ENCODE data around the gene TNK2. TPM values are rescaled to one million over a fixed set of nuclear protein-coding genes. Genes with fewer than 3 reads are reported as not detected.

Gene TNK2
- total RNA-seq, 1 experiment from 2014 or later, result 55.1 TPM

DNA sequence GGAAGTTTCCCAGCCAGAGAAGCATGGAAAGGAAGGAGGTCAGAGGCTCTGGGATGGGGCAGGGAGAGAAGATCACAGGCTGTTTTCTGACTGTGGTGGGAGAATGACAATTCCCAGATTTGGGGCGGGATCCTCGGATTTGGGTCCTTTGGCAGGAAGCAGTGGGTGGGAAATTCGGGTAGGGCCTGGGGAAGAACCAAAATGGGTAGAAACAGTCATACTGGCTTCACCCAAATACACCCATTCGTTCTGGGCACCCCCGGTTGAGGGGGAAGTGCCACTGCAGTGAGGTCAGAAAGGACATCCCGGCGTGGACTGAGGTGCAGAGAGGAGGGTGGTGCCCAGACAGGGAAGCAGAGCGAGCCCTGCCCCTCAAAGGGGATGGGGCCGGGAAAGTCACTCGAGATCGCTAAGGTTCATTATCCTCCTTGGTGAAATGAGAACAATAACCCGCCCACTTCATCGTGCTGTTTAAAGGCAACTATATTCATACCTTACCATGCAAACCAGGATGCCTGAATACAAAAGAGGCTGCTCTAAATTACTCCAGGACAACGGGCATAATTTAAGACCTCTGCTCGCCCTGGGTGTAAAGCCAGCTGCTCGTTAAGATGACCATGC is 28.8 kb downstream of the TNK2 start:
- no peak for DNase-seq (ENCODE audit: low read depth, low spot score)
- ChIA-PET POLR2A (no interaction called here), CTCF (no interaction called here), RAD21 (ENCODE audit: low non-redundant PET in 1 of 2, low total read pairs in 2 of 2, uncharacterized antibody in 2 of 2, unreplicated experiment in 2 of 2) (no interaction called here)
- Histone ChIP-seq H3K27me3 (ENCODE audit: insufficient read depth, low read length) (no peaks in the 10 kb centered on the region), H3K9me2 (ENCODE audit: insufficient read depth) (no peaks in the 10 kb centered on the region), H3K4me2 (ENCODE audit: low read length) (no peak overlapping the region), H3K27ac (ENCODE audit: low read depth, low read length) (no peak overlapping the region), H3K4me1 (ENCODE audit: control insufficient read depth in 1 of 2, insufficient read depth in 2 of 2, low read length in 2 of 2) (peaks cover 19 to 34% of the 10 kb centered on the region in 2 experiments), H3K79me2 (ENCODE audit: insufficient read depth, low read length) (no peaks in the 10 kb centered on the region), H4K20me1 (ENCODE audit: insufficient read depth) (no peaks in the 10 kb centered on the region), H3K36me3 (ENCODE audit: control insufficient read depth in 1 of 2, insufficient read depth in 2 of 2, low read length in 2 of 2) (peaks cover 0 to 5% of the 10 kb centered on the region in 2 experiments; a peak in 2 of 4 replicates), H3K4me3 (replicated peaks in 1 of 2; ENCODE audit: low read depth in 1 of 2, low read length in 2 of 2) (no peak overlapping the region), H2AFZ (ENCODE audit: low read depth, low read length, poor library complexity, severe bottlenecking) (no peak overlapping the region), H3K9ac (ENCODE audit: low read length) (no peak overlapping the region), H3K9me3 (ENCODE audit: control insufficient read depth in 1 of 2, insufficient read depth in 1 of 2, low read depth in 1 of 2, low read length in 2 of 2) (no peaks in the 10 kb centered on the region)
- ATAC-seq, result no peak
- TF ChIP-seq CBX3 (IDR thresholded peaks at IDR 0.05; ENCODE audit: low read depth) (no peak), POLR2AphosphoS5 (IDR thresholded peaks at IDR 0.05; ENCODE audit: low read depth, low read length) (no peak), ZNF274 (IDR thresholded peaks at IDR 0.05; ENCODE audit: low read depth, low read length) (no peak), ELF1 (IDR thresholded peaks at IDR 0.05; ENCODE audit: borderline replicate concordance, low read depth) (no peak), EZH2phosphoT487 (IDR thresholded peaks at IDR 0.05; ENCODE audit: borderline replicate concordance) (no peak), JUND (IDR thresholded peaks at IDR 0.05) (no peak), TCF7L2 (IDR thresholded peaks at IDR 0.05; ENCODE audit: borderline replicate concordance, extremely low read depth, insufficient read depth, insufficient read length) (no peak), YY1 (IDR thresholded peaks at IDR 0.05; ENCODE audit: extremely low read depth, insufficient replicate concordance, low read depth, low read length) (no peak), SIN3A (IDR thresholded peaks at IDR 0.05; ENCODE audit: low read depth) (no peak), RAD21 (IDR thresholded peaks at IDR 0.05; ENCODE audit: low read depth) (no peak)
- TF ChIP-seq, protein P1, sequence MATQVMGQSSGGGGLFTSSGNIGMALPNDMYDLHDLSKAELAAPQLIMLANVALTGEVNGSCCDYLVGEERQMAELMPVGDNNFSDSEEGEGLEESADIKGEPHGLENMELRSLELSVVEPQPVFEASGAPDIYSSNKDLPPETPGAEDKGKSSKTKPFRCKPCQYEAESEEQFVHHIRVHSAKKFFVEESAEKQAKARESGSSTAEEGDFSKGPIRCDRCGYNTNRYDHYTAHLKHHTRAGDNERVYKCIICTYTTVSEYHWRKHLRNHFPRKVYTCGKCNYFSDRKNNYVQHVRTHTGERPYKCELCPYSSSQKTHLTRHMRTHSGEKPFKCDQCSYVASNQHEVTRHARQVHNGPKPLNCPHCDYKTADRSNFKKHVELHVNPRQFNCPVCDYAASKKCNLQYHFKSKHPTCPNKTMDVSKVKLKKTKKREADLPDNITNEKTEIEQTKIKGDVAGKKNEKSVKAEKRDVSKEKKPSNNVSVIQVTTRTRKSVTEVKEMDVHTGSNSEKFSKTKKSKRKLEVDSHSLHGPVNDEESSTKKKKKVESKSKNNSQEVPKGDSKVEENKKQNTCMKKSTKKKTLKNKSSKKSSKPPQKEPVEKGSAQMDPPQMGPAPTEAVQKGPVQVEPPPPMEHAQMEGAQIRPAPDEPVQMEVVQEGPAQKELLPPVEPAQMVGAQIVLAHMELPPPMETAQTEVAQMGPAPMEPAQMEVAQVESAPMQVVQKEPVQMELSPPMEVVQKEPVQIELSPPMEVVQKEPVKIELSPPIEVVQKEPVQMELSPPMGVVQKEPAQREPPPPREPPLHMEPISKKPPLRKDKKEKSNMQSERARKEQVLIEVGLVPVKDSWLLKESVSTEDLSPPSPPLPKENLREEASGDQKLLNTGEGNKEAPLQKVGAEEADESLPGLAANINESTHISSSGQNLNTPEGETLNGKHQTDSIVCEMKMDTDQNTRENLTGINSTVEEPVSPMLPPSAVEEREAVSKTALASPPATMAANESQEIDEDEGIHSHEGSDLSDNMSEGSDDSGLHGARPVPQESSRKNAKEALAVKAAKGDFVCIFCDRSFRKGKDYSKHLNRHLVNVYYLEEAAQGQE (IDR thresholded peaks at IDR 0.05; ENCODE audit: low read depth), result no peak
- TF ChIP-seq, protein P2, sequence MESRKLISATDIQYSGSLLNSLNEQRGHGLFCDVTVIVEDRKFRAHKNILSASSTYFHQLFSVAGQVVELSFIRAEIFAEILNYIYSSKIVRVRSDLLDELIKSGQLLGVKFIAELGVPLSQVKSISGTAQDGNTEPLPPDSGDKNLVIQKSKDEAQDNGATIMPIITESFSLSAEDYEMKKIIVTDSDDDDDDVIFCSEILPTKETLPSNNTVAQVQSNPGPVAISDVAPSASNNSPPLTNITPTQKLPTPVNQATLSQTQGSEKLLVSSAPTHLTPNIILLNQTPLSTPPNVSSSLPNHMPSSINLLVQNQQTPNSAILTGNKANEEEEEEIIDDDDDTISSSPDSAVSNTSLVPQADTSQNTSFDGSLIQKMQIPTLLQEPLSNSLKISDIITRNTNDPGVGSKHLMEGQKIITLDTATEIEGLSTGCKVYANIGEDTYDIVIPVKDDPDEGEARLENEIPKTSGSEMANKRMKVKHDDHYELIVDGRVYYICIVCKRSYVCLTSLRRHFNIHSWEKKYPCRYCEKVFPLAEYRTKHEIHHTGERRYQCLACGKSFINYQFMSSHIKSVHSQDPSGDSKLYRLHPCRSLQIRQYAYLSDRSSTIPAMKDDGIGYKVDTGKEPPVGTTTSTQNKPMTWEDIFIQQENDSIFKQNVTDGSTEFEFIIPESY (IDR thresholded peaks at IDR 0.05; ENCODE audit: extremely low read depth, insufficient replicate concordance, low read length), result no peak
- TF ChIP-seq, protein P3, sequence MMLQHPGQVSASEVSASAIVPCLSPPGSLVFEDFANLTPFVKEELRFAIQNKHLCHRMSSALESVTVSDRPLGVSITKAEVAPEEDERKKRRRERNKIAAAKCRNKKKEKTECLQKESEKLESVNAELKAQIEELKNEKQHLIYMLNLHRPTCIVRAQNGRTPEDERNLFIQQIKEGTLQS (IDR thresholded peaks at IDR 0.05), result no peak
- TF ChIP-seq, protein P4, sequence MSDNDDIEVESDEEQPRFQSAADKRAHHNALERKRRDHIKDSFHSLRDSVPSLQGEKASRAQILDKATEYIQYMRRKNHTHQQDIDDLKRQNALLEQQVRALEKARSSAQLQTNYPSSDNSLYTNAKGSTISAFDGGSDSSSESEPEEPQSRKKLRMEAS (IDR thresholded peaks at IDR 0.05), result no peak
- no TSS peak for BruUV-seq (replicated peaks)
- intact Hi-C loops (cut with micrococcal nuclease), result no loop called here

Measured in HCT116 (cell line).